SK-N-SH (cell line): ENCODE results near the gene ATP11A.

Source experiments
- CTCF ChIP-seq: fragments of 200-600 bp; sonication (generic); IDR thresholded peaks from 2 replicates; pipeline ENCODE4 v1.6.1; 2017; ENCODE audit warnings: antibody characterized with exemption, mild to moderate bottlenecking, moderate library complexity
- EP300 ChIP-seq, 2 experiments: IDR thresholded peaks; 2 replicates each; pipeline versions ENCODE4 v1.4.0 to v1.6.1; 2012; ENCODE audit warnings: borderline replicate concordance in 1 of 2, low read depth in 1 of 2, low read length in 1 of 2
- GABPA ChIP-seq: IDR thresholded peaks from 2 replicates; pipeline ENCODE4 v1.4.0; 2012; ENCODE audit warnings: low read depth, mild to moderate bottlenecking
- IRF3 ChIP-seq: fragments of 150-350 bp; IDR thresholded peaks from 2 replicates; pipeline ENCODE4 v1.6.1; 2016; ENCODE audit warnings: mild to moderate bottlenecking, low read depth, low read length
- MEF2A ChIP-seq: IDR thresholded peaks from 2 replicates; pipeline ENCODE4 v1.4.0; 2012; ENCODE audit warnings: low read depth, borderline replicate concordance
- POLR2AphosphoS5 ChIP-seq: IDR thresholded peaks from 2 replicates; pipeline ENCODE4 v1.6.1; 2012; ENCODE audit warnings: low read depth, low read length
- RAD21 ChIP-seq: IDR thresholded peaks from 2 replicates; pipeline ENCODE4 v1.6.1; 2012; ENCODE audit warnings: mild to moderate bottlenecking, low read length
- SIN3A ChIP-seq: IDR thresholded peaks from 2 replicates; pipeline ENCODE4 v1.6.1; 2012; ENCODE audit warnings: low read depth, mild to moderate bottlenecking, low read length, moderate library complexity, borderline replicate concordance
- TAF1 ChIP-seq: IDR thresholded peaks from 2 replicates; pipeline ENCODE4 v1.6.1; 2012; ENCODE audit warnings: low read depth, mild to moderate bottlenecking, low read length, moderate library complexity, borderline replicate concordance
- TCF12 ChIP-seq: IDR thresholded peaks from 2 replicates; pipeline ENCODE4 v1.4.0; 2012
- TEAD4 ChIP-seq: IDR thresholded peaks from 2 replicates; pipeline ENCODE4 v1.4.0; 2012; ENCODE audit warnings: mild to moderate bottlenecking, borderline replicate concordance; ENCODE audit not compliant: insufficient read depth
- USF2 ChIP-seq: fragments of 150-350 bp; IDR thresholded peaks from 2 replicates; pipeline ENCODE4 v1.6.1; 2017; ENCODE audit warnings: antibody characterized with exemption, low read length, low read depth, borderline replicate concordance

GRCh38 chr13:112770504-112770903 lies 80.7 kb downstream of the ATP11A start:
- no peak for TF ChIP-seq TAF1
- TF ChIP-seq CTCF: no peak
- no peak for TF ChIP-seq EP300 (IDR thresholded peaks at IDR 0.05; ENCODE audit: borderline replicate concordance in 1 of 2, low read depth in 1 of 2, low read length in 1 of 2)
- no peak for TF ChIP-seq TCF12
- TF ChIP-seq IRF3: no peak
- TF ChIP-seq SIN3A: no peak
- TF ChIP-seq POLR2AphosphoS5: no peak
- TF ChIP-seq GABPA: no peak
- no peak for TF ChIP-seq USF2
- no peak for TF ChIP-seq RAD21
- TF ChIP-seq TEAD4: no peak
- no peak for TF ChIP-seq MEF2A
